ENCODE data around the gene RPS5.

DNA sequence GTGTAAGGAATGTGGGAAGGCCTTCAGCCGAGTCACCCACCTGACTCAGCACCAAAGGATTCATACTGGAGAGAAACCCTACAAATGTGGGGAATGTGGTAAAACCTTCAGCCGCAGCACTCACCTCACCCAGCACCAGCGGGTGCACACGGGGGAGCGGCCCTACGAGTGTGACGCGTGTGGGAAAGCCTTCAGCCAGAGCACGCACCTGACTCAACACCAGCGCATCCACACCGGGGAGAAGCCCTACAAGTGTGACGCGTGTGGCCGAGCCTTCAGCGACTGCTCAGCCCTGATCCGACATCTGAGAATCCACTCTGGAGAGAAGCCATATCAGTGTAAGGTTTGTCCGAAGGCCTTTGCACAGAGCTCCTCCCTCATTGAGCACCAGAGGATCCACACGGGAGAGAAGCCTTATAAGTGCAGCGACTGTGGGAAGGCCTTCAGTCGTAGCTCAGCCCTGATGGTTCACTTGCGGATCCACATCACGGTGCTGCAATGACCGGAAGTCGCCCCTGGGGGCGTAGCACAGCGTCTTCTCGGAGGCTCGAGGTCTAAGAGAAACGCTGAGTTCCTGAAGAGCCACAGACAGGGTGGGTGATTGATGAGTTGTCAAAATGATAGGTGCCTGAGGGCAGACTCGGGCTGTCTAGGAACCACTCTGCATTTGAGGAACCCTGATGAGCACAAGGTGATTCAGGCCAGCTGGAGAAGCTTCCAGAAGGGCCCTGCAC lies 48.1 kb upstream of the RPS5 start:
- TF ChIP-seq SIN3A (IDR thresholded peaks at IDR 0.05; ENCODE audit: low read depth) = no peak
- 0 out of 6 replicates have a peak, but pooled peaks of 1 of the 3 experiments have one; percentile 9 for TF ChIP-seq CTCF (IDR thresholded peaks at IDR 0.05 in 2 of 3, conservative IDR thresholded peaks at IDR 0.05 in 1 of 3; ENCODE audit: borderline replicate concordance in 1 of 3, insufficient read depth in 1 of 3, low read depth in 2 of 3, low read length in 2 of 3)
- TF ChIP-seq MAX (IDR thresholded peaks at IDR 0.05) = no peak
- TF ChIP-seq, protein P1, sequence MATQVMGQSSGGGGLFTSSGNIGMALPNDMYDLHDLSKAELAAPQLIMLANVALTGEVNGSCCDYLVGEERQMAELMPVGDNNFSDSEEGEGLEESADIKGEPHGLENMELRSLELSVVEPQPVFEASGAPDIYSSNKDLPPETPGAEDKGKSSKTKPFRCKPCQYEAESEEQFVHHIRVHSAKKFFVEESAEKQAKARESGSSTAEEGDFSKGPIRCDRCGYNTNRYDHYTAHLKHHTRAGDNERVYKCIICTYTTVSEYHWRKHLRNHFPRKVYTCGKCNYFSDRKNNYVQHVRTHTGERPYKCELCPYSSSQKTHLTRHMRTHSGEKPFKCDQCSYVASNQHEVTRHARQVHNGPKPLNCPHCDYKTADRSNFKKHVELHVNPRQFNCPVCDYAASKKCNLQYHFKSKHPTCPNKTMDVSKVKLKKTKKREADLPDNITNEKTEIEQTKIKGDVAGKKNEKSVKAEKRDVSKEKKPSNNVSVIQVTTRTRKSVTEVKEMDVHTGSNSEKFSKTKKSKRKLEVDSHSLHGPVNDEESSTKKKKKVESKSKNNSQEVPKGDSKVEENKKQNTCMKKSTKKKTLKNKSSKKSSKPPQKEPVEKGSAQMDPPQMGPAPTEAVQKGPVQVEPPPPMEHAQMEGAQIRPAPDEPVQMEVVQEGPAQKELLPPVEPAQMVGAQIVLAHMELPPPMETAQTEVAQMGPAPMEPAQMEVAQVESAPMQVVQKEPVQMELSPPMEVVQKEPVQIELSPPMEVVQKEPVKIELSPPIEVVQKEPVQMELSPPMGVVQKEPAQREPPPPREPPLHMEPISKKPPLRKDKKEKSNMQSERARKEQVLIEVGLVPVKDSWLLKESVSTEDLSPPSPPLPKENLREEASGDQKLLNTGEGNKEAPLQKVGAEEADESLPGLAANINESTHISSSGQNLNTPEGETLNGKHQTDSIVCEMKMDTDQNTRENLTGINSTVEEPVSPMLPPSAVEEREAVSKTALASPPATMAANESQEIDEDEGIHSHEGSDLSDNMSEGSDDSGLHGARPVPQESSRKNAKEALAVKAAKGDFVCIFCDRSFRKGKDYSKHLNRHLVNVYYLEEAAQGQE (IDR thresholded peaks at IDR 0.05; ENCODE audit: low read depth) = no peak
- no peak for TF ChIP-seq ELF1 (IDR thresholded peaks at IDR 0.05; ENCODE audit: borderline replicate concordance, low read depth)
- TF ChIP-seq EZH2phosphoT487 (IDR thresholded peaks at IDR 0.05; ENCODE audit: borderline replicate concordance) = no peak
- no peak for TF ChIP-seq ZBTB33 (IDR thresholded peaks at IDR 0.05; ENCODE audit: extremely low read depth, insufficient replicate concordance, low read length)
- no peak for TF ChIP-seq EZH2 (IDR thresholded peaks at IDR 0.05)
- TF ChIP-seq FOSL1 (IDR thresholded peaks at IDR 0.05; ENCODE audit: low read depth) = no peak
